ENCODE data around the gene SIRT7.

Gene SIRT7

GRCh38 chr17:81867170-81867990 is 50.6 kb downstream of the SIRT7 start:
- DNase-seq (ENCODE audit: low read depth in 1 of 2, low spot score in 1 of 2), result peak in 1 of 2 donors; percentile 15

GRCh38 chr17:81866440-81867169 is 51.4 kb downstream of the SIRT7 start:
- peak in 1 of 2 donors; percentile 11 for DNase-seq (ENCODE audit: low read depth in 1 of 2, low spot score in 1 of 2)

- DNase-seq (ENCODE audit: low read depth in 1 of 2, low spot score in 1 of 2), result no peak
These were observed 52.1 kb downstream of the SIRT7 start for GRCh38 chr17:81865733-81866439.

GRCh38 chr17:81865358-81865732 is 52.6 kb downstream of the SIRT7 start:
- no peak for DNase-seq (ENCODE audit: low read depth in 1 of 2, low spot score in 1 of 2)

- no peak for DNase-seq (ENCODE audit: low read depth in 1 of 2, low spot score in 1 of 2)
These were observed 53.9 kb downstream of the SIRT7 start for GRCh38 chr17:81863833-81864768.

GRCh38 chr17:81863123-81863675 is 54.8 kb downstream of the SIRT7 start:
- no peak for DNase-seq (ENCODE audit: low read depth in 1 of 2, low spot score in 1 of 2)

Measured in activated CD4-positive, alpha-beta T cell treated with anti-CD3 and anti-CD28 coated beads, Interleukin-2, amount 50 U/mL, for 24 hours (primary cell).